GM19438 (cell line): ENCODE results near the gene RELL1.

Experiments used
- ATAC-seq: cut with Tn5 transposase; IDR thresholded peaks from one replicate; pipeline ENCODE4 v1.9.1; 2021; ENCODE audit warnings: low read depth; ENCODE audit not compliant: unreplicated experiment

The RELL1 gene

DNA sequence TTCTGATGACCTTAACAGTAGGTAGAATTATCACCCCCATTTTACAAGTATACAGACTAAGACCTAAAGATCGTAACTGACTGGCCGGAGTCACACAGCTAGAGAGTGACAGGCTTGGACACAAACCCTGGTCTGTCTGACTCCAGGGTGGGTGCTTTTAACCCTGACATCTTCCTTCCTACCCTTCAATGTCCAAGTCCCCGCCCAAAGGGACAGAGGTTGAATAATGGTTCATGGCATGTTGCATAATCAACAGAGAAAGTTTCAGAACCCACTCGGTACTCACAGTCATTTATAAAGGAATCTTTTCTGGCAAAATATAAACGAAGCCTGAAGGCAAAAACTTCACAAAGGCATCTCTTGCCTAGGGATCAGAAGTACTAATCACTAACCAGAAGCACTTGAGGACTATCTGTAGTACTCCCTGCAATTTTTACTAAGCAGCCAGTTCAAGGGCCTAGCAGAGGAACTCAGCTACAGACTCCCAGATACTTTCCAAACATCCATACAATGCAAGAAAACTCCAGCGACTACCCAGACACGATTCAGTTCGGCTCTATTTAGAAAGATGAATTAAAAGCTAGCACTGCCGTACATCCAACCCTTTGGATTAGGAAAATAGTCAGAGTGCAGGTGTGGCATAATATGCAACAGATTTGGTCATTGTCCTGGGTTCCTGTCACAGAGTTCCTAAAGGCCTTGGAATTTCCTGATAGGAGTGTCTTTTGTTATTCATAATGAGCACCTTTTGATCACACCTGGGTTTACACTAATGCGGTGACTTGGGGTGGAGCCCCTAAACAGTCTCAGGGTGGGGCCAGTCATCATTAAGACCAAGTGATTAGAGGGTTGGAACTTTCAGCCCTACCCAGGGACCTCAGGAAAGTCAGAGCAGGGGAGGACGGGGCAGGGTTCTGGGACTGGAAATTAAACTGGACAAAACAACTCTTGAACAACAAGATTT, 44.0 kb downstream of the RELL1 start:
- ATAC-seq = no peak

GRCh38 chr4:37641352-37641751, 44.8 kb downstream of the RELL1 start:
- ATAC-seq = no peak

GRCh38 chr4:37639551-37640285, 46.5 kb downstream of the RELL1 start:
- ATAC-seq = no peak

DNA sequence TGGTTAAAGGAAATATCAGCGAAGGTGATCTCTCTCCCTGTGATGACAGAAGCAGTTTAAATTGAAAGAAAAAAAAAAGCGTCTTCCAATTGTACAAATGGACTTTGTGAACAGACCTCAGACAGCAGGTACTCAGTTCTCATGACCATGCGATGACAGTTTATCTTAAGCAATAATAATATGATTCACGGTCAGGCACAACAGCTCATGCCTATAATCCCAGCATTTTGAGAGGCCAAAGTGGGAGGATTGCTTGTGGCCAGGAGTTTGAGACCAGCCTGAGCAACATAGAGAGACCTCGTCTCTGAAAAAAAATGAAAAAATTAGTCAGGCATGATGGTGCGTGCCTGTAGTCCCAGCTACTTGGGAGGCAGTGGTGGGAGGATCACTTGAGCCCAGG, 51.0 kb downstream of the RELL1 start:
- no peak for ATAC-seq

- no peak for ATAC-seq
Measured at GRCh38 chr4:37634180-37634579, 52.0 kb downstream of the RELL1 start.

DNA sequence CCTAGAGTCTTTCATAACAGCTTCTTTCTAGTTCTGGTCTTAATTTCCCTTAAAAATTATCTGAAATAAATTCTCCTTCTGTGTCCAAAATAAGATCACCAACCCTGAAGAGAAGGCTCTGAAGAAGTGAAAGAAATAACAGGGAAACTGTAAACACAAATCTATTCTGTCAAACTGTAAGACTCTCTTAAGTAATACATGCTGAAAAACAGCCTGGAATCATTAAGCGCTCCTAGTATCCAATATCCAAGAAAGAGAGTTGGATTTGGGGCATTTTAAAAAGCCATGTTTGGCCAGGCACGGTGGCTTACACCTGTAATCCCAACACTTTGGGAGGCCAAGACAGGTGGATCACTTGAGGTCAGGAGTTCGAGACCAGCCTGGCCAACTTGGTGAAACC, 53.3 kb downstream of the RELL1 start:
- no peak for ATAC-seq

DNA sequence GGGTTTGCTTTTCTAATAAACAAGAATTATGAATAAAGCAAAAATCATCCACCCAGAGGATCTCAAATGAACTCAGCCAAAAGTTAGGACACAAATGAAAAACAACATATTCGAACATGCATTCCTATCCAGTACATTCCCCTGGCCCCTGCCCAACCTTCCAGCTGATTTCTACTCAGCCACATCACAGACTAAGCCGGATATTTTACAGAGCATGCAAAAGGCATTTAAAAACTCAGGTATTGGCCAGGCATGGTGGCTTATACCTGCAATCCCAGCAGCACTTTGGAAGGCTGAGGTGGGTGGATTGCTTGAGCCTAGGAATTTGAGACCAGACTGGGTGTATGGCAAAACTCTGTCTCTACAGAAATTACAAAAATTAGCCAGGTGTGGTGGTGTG, 54.6 kb downstream of the RELL1 start:
- ATAC-seq = no peak

DNA sequence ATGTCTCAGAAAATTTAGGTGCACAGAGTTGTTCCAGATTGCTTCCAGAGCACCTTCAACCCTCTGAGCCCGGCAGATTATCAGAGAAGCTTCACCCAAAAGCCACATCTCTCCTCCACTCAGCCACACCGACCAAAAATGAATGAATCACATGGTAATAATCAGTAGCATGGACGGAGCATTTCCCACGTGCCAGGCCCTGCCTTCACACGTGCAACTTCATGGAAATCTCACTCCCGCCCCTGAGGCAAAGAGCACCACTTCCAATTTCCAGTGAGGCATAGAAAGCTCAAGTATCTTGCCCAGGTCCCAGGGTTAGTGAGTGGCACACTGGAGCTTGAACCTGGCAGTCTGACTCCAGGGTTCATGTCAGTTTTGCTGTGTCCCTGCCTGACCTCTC, 56.5 kb downstream of the RELL1 start:
- ATAC-seq = no peak

- no peak for ATAC-seq
Measured at GRCh38 chr4:37628977-37629609, 57.1 kb downstream of the RELL1 start.

- ATAC-seq = no peak
Measured at GRCh38 chr4:37627263-37627662, 58.9 kb downstream of the RELL1 start.

DNA sequence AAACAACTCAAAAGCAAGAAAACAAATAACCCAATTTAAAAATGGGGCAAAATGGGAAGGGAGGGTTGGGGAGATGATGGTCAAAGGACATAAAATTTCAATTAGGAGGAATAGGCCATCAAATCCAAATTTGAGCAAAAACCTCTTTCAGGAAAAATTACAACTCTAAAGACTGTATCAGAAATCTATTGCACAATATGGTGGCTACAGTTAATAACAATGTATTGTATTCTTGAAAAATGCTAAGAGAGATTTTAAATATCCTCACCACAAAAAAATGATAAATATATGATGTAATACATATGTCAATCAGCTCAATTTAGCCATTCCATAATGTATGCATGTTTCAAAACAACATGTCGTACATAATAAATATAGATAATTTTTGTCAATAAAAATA, 60.7 kb downstream of the RELL1 start:
- no peak for ATAC-seq

GRCh38 chr4:37623940-37624339, 62.2 kb downstream of the RELL1 start:
- no peak for ATAC-seq

DNA sequence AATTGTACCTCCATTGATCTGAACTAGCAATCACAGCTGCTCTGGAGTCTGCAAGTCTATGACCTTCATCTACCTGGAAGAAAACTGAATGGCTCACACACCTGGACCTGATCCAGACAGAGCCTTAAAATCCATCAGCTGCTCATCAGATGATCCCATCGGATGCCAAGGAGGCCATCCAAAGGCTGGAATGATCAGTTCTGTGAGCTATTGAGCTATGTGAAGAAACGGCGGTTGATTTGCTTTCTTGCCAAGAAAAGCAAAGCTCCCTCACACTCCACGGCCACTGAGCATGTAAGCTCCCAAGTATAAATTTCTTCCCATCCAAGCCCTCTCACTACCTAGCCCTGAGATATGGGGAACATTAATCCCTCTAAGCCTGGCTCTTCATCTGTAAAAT, 63.1 kb downstream of the RELL1 start:
- ATAC-seq = no peak

DNA sequence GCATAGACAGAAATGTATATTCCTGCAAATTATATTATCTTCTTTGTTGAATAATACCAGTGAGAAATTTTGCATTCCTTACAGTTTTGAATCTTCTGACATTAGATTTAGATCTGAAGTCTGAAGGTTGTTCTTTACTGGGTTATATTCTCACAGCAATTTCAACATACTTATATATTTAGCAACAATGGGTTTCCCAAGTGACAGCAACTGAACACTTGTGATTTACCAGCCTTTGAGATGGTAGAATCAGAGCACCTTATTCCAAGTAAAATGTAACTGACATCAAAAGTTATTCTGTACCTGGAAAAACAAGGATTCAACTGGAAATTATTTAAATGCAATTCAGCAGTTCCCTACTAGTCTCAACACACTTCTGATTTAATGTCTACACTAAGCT, 66.0 kb downstream of the RELL1 start:
- no peak for ATAC-seq

DNA sequence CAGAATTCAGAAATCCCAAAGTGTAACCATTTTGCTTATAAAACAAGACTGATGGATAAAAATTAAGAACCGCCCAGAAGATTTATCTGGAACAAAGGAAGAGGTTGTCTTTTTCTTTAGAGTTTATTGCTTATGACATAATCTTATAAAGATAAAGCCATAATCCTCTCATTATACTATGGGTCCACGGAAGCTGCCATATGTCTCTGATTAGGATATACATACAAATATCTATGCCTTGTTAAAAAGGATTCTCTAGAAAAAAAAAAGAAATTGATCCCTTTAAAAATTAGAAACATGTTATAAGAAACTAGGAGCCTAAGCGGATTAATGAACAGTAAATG, 70.5 kb downstream of the RELL1 start:
- no peak for ATAC-seq

GRCh38 chr4:37615059-37615719, 71.0 kb downstream of the RELL1 start:
- no peak for ATAC-seq

GRCh38 chr4:37612811-37613210, 73.4 kb downstream of the RELL1 start:
- no peak for ATAC-seq

DNA sequence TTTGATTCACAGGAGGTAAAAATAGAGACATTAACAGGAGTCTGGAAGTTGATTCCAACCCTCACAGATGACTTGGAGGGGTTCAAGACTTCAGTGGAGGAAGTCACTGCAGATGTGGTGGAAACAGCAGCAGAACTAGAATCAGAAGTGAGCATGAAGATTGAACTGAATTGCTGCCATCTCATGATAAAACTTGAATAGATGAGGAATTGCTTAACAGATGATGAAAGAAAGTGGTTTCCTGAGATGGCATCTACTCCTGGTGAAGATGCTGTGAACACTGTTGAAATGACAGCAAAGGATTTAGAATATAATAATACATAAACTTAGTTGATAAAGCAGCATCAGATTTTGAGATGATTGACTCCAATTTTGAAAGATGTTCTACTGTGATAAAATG, 76.5 kb downstream of the RELL1 start:
- no peak for ATAC-seq

GRCh38 chr4:37607018-37607417, 79.2 kb downstream of the RELL1 start:
- no peak for ATAC-seq

- ATAC-seq = no peak
Measured at GRCh38 chr4:37605843-37606565, 80.2 kb downstream of the RELL1 start.
